ENCODE results near the gene BRCA2.
"Not testable (repeated sequence)": the region's sequence is repeated elsewhere in the genome, so short reads cannot be mapped to it uniquely, and the experiment has no call there.

The BRCA2 gene

GRCh38 chr13:32314271-32315237, 754 bp upstream of the BRCA2 start:
- peak; percentile 99 for DNase-seq

- DNase-seq, result no peak
These were observed 676 bp downstream of the BRCA2 start for GRCh38 chr13:32316028-32316339.

GRCh38 chr13:32316501-32316900, 1.2 kb downstream of the BRCA2 start:
- peak; percentile 91 for DNase-seq

GRCh38 chr13:32317716-32318465, 2.6 kb downstream of the BRCA2 start:
- peak; percentile 88 for DNase-seq

- no peak for DNase-seq
These were observed 5.2 kb downstream of the BRCA2 start for GRCh38 chr13:32320528-32320927.

- DNase-seq, result no peak
These were observed 8.6 kb downstream of the BRCA2 start for GRCh38 chr13:32323912-32324311.

GRCh38 chr13:32330441-32330840, 15.1 kb downstream of the BRCA2 start:
- no peak for DNase-seq

- DNase-seq, result peak; percentile 71
These were observed 19.4 kb downstream of the BRCA2 start for GRCh38 chr13:32334671-32335070.

GRCh38 chr13:32340914-32341313, 25.6 kb downstream of the BRCA2 start:
- peak; percentile 66 for DNase-seq

GRCh38 chr13:32347651-32348050, 32.3 kb downstream of the BRCA2 start:
- no peak for DNase-seq

GRCh38 chr13:32350839-32351441, 35.6 kb downstream of the BRCA2 start:
- DNase-seq, result not testable (repeated sequence)

GRCh38 chr13:32354040-32354439, 38.7 kb downstream of the BRCA2 start:
- DNase-seq, result no peak

- not testable (repeated sequence) for DNase-seq
These were observed 40.6 kb downstream of the BRCA2 start for GRCh38 chr13:32355935-32356334.

- DNase-seq, result peak; percentile 92
These were observed 47.3 kb downstream of the BRCA2 start for GRCh38 chr13:32362574-32362973.

GRCh38 chr13:32370805-32371204, 55.5 kb downstream of the BRCA2 start:
- peak; percentile 12 for DNase-seq

- no peak for DNase-seq
These were observed 61.5 kb downstream of the BRCA2 start for GRCh38 chr13:32376642-32377415.

GRCh38 chr13:32378012-32378411, 62.7 kb downstream of the BRCA2 start:
- DNase-seq, result no peak

- peak; percentile 15 for DNase-seq
These were observed 66.2 kb downstream of the BRCA2 start for GRCh38 chr13:32381539-32381938.

GRCh38 chr13:32383836-32384618, 68.7 kb downstream of the BRCA2 start:
- DNase-seq, result no peak

- DNase-seq, result peak; percentile 72
These were observed 69.4 kb downstream of the BRCA2 start for GRCh38 chr13:32384702-32385101.

- DNase-seq, result no peak
These were observed 70.1 kb downstream of the BRCA2 start for GRCh38 chr13:32385410-32385809.

- no peak for DNase-seq
These were observed 74.7 kb downstream of the BRCA2 start for GRCh38 chr13:32390048-32390447.
